GM04503 (cell line): ENCODE results near the gene CCDC90B.
A peak's percentile ranks its signal among the peaks of the same experiment; 100 is the strongest.
"Not testable (repeated sequence)": the region's sequence is repeated elsewhere in the genome, so short reads cannot be mapped to it uniquely, and the experiment has no call there.

Experiments
- DNase-seq: peaks from one replicate; pipeline ENCODE4 v3.0.0-alpha.2; 2012; ENCODE audit warnings: low read depth

The CCDC90B gene, protein sequence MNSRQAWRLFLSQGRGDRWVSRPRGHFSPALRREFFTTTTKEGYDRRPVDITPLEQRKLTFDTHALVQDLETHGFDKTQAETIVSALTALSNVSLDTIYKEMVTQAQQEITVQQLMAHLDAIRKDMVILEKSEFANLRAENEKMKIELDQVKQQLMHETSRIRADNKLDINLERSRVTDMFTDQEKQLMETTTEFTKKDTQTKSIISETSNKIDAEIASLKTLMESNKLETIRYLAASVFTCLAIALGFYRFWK

DNA sequence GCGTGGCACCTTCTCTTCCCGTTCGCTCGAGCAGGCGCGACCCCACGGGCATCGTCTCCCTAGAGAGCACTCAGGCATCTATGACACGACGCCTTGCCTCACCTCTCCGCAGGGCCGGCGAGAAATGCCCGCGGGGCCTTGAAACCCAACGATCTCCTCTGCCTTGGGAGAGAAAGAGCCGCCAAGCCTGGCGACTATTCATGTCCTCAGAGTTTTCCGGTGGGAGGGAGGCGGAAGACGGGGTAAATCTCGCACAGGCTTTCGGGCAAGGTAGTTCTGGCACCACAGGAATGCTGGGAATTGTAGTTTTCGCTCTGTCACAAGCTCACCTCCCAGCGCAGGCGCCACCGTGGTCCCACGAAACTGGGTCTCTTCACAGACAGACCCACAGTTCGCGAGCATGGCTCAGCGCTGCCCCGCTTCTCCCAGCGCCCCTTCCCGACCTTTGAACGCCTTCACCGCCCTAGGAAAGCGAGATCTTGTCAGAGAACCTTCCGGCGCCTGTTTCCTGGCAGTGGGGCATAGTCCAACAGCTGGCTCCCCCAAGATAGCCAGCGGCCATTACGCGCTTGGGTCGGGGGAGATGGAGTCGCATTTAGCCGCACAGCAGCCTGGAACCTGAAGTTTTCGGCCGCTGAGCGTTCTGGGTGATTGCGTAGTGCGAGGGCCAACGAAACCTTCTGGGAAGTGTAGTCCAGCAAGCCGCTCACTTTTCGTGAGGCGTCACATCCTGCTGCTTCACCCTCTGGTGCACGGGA lies at the start of gene CCDC90B:
Gene CCDC90B, minus strand, starts transcription at position 597 of the 758 bp plus-strand sequence. Its CDS starts 395 bp downstream, at position 202.
- peak; percentile 90 for DNase-seq

DNA sequence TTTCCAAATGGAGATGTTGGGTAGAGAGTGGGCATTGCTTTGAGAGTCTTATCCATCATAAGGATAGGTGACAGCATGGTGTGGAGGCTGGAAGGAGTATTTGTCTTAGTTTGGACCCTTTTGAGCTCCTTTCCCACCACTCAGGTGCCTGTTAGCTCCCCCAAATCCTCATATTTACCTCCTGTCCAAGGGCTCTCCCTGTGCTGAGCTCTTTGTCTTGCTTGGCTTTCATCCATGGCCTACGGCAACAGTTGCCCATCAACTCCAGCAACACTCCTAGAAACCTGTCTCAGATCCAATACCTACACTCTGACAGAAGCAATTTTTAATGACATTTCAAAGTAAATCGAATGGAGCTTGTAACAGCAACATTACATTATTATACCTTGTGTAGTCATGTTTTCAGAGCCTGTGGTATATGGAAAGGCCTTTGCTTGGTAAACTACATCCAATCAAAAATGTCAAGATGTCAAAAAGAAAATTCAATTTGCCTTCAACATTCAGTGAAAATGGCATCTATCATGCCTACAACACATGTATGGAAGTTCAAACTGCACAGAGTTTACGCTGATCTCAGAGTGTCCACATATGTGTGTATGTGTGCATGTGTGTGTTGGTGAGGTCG lies 49.4 kb upstream of the CCDC90B start:
- no peak for DNase-seq

DNA sequence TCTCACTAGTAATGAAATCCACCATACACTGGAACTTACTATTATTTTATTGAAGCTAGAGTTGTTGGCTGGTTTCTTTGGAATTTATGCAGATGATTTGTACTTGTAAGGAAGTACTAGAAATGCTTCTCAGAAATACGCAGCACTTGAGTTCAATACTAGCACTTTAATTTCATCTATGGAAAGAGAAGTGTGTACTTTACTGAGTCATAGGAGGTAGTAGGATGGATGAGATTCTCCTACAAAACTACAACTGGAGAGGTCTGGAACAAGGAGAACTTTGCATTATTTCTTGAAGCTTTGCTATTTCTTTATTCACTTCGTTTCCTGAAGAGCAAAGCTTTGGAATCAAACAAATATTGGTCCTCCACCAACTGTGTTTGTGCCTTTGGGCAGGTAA lies 44.1 kb upstream of the CCDC90B start:
- no peak for DNase-seq

DNA sequence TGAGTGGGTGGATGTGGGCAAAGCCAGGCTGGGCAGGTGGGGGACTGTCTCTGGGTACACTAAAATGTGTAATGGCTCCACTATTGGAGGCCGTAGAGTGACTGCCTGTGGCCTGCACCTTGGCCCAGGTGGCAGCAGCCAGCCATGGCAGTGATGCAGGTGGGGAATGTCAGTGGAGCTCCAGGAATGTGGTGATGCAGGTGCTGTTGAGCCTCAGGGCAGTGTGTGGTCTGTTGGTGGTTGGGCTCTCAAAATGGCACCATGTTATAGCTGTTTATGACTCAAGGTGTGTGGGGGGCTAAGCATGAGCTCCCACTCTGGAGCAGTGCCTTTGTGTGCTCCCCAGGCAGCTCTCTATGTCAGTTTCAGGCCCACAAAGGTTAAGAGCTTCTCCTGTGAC lies 40.2 kb upstream of the CCDC90B start:
- DNase-seq, result no peak

DNA sequence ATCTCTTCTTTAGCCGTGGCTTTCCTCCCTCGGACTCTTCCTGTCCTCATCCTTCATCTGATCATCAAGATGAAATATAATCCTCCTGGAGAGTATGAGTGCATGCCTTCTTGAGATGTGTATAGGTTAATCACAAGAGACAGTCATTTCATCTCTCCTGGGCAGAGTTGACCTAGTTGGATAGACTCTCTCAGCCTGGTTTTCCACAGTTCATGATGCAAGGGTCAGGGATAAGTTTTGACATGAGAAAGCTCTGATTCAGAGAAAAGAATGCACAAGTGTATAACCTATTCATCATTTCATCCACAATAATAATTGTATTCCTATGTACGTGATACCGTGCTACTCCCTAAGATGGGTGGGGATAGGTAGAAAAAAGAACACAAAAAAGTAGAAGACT lies 33.2 kb upstream of the CCDC90B start:
- DNase-seq, result no peak

DNA sequence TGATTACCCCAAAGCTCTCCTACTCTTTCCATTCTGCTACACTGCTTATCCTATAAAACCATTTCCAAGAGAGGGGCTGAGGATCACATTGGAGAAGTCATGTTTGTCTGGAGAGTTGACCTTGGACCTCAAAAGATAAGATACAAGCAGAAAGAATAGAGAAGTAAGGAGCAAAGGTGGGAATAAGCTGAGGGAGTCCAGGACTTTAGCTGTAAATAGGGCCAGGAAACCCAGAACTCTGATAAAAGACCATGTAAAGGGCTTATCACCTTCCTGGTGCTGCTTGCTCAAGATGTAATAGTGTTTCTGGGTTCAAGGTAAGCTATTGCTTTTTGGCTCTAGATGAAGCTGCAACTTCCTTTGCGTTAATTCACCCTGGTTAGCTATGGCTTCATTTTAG lies 32.8 kb upstream of the CCDC90B start:
- no peak for DNase-seq

DNA sequence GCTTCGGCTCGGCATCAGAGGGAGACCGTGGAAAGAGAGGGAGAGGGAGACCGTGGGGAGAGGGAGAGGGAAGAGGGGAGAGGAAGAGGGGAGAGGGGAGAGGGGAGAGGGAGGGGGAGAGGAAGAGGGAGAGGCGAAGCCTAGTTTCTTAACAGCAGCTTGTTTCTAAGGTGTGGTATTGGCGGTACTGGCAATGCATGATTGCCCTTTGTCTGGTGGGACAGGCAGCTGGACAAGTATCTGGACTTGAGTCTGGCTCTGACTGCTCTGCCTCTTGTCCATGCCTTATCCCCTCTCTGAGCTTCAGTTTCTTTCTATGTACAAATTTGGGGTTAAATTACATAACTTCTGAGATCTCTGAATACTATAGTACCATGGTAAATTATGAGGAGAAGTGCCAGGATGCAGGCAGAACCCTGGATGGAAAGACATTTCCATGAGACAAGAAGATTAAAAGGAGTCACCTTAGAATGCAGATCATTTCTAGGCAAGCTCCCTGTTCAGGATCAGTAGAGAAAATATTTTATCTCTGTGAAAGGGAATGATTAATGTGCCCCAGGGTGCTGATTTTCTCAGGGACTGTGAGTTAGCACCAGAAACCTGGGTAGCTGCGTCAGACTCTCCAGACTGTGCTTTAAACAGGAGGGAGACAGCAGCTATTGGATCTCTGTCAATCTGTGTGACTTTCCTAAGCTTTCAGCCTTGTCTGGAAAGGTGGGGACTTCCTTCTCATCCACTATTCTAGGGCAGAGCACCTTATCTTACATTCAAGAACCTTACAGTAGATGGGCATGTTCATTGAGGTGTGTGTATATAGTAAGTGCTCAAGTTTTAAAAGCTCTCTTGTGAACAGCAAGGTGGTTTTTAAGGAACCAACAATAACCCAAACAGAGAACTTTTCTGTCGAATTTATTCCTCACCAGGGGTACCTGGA lies 31.9 kb upstream of the CCDC90B start:
- no peak for DNase-seq

DNA sequence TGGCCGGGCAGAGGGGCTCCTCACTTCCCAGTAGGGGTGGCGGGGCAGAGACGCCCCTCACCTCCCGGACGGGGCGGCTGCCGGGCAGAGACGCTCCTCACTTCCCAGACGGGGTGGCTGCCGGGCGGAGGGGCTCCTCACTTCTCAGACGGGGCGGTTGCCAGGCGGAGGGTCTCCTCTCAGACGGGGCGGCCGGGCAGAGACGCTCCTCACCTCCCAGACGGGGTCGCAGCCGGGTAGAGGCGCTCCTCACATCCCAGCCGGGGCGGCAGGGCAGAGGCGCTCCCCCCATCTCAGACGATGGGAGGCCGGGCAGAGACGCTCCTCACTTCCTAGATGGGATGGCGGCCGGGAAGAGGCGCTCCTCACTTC lies 30.7 kb upstream of the CCDC90B start:
- not testable (repeated sequence) for DNase-seq

DNA sequence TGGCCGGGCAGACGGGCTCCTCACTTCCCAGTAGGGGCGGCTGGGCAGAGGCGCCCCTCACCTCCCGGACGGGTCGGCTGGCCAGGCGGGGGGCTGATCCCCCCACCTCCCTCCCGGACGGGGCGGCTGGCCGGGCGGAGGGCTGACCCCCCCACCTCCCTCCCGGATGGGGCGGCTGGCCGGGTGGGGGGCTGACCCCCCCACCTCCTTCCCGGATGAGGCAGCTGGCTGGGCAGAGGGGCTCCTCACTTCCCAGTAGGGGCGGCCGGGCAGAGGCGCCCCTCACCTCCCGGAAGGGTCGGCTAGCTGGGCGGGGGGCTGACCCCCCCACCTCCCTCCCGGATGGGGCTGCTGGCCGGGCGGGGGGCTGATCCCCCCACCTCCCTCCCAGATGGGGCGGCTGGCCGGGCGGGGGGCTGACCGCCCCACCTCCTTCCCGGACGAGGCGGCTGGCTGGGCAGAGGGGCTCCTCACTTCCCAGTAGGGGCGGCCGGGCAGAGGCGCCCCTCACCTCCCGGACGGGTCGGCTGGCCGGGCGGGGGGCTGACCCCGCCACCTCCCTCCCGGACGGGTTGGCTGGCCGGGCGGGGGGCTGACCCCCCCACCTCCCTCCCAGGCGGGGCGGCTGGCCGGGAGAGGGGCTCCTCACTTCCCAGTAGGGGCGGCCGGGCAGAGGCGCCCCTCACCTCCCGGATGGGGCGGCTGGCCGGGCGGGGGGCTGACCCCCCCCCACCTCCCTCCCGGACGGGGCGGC lies 30.2 kb upstream of the CCDC90B start:
- DNase-seq, result not testable (repeated sequence)

DNA sequence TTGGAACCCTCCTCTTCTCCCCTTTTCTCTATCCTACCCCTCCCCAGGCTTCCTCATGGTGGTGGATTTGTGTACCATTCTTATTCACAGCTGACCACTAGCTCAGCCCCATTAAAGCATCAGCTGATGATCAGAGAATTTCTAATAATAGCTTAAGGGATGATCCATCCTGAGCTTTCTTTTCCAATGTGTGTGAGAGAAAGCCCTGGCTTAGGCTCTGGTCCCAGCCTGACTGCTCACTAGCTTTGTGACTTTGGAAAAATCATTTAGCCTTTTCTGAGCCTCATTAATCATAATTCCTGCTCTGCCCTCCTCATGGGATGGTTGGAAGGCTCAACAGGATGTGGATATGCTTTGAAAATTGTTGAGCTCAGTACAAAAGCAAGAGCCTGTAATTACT lies 26.3 kb upstream of the CCDC90B start:
- DNase-seq, result no peak

DNA sequence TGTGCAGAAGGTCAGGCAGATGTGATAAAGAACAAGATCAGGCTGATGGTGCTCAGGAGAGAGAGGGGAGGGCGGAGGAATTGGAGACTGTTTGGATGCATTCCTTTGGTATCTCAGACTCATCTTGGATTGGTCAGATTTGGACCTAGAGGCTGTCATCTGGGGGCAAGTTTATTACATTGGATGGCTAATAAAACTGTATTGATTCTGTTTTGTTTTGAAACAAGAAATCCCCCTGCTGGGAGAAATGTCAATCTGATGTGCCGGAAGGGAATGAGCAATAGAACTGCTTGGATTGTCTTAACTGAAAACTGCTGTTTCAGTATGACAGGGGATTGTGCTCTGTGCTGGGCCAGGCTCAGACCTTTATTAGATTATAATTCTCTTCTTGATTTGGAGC lies 25.5 kb upstream of the CCDC90B start:
- no peak for DNase-seq

DNA sequence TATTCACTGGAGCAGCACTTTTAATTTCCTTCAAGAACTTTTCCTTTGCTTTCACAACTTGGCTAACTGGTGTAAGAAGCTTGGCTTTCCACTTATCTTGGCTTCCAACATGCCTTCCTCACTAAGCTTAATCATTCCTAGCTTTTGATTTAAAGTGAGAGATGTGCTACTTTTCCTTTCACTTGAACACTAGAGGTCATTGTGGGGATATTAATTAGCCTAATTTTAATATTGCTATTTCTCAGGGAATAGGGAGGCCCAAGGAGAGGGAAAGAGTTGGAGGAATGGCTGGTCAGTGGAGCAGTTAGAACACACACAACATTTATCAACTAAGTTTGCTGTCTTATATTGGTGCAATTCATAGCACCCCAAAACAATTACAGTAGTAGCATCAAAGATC lies 24.6 kb upstream of the CCDC90B start:
- no peak for DNase-seq

DNA sequence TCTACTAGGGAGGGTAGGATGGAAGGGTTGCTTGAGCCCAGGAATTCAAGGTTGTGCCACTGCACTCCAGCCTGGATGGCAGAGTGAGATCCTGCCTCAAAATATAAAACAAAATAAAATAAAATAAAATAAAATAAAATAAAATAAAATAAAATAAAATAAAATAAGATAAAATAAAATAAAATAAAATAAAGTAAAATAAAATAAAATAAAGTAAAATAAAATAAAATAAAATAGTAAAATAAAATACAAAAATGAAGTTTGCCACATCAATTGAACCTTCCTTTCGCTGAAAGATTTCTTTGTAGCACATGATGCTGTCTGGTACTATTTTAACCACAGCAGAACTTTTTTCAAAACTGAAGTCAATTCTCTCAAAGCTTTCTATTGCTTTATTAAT lies 22.4 kb upstream of the CCDC90B start:
- not testable (repeated sequence) for DNase-seq

DNA sequence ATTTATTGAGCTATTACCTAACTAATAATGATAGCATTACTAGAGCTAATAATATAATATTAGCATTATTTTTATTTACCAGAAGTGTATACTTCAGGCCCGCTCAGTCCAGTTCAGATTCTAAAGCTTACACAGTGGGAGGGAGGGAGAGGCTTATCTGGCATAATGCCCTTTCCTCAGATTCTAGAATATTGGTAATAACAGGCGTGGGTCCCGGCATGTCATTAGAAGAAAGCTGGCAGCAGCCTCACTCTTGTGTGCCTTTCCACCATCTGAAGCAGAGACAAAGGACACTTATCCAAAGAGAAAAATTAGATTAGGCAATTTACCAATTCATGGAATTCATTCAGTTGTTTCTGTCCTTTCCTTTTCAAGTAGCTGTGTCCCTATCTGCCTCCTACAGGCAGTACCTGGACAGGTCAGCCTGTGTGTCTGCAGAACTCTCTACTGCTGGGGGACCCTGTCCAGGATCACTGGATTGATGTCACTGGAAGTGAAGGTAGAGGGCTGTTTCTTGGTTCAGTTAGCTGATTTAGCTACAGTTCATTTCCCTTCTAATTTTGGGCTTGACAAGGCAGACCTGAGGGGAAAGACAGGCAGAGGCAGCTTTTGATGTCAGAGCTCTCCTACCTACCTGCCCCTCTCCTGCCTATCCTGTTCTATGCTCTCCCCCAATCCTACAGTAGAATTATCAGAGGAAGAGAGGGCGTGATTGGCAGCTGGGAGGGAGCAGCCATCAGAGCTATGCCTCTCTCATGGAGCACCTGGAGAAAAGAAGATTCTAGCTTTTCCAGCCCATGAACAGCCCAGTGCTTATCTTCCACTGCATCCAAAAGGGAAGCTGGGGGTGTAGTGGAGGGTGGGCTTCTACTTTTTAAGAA lies 20.3 kb upstream of the CCDC90B start:
- no peak for DNase-seq

DNA sequence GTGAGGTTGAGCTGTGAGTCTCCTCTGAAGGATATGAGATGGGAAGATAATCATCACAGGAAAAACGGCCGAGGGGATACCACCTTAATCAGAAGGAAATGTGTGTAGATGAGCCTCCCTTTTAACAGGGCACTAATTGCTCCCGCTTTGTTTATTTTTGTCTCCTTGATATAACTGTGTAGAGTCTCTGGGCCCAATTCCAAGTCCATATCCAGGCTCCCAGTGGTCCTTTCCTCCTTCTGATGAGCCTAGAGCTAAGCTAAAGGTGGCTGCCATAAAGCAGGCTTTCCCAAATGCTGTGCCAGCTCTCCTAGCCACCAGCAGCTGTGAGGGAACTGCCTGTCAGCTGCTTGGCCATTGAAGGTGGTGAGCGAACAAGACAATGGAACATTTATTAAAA lies 17.1 kb upstream of the CCDC90B start:
- no peak for DNase-seq

DNA sequence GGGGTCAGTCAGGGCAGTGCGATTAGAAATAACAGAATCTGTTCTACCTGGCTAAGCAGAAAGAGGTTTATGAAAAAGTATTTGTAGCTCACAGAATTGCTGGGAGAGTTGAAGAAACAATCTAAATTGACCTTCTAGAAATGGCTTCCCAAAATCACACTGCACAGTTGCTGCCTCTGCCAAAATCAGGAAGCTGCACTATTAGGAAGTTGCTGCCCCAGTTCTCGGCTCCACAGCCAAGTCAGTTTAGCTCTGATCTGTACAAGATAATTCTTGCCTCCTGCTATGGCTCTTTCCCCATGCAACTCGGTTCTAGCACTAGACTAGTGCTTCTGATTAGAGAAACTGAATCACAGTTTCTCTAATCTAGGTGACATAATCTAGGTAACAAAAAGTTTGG lies 16.0 kb upstream of the CCDC90B start:
- no peak for DNase-seq

DNA sequence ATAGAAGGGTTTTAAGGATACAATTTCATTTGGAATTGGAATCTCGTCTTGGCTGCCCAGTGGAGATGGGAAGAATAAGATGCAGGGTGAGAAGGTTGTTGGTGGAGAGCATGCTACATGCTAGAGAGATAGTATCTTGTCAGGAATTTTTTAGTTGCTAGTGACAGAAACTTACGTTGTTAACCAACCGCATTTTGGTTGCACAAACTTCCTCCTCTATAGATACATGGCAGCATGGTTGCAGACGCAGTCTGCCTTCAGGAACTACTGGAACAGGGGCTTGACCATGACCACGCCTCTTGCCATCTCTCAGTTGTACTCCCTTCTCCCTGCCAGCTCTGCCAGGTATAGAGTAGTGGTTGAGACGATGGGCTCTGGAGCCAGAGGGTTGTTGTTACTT lies 13.5 kb upstream of the CCDC90B start:
- no peak for DNase-seq

DNA sequence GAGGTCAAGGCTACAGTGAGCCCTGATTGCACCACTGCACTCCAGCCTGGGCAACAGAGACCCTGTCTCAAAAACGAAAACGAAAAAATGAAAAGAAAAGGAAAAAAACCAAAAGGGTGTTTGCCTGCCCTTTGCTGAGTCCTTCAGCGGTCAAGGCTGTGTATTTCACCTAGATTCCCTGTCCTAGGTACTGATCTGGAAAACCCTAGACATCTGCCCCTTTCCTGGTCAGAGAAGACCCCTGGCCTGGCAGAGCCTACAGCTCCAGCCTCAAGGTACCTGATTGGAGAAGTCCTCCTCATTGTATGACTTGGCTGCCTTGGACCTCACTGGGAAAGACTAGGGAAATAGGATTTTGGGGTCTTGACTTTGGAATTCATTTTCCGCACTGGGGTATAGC lies 8.0 kb upstream of the CCDC90B start:
- no peak for DNase-seq

DNA sequence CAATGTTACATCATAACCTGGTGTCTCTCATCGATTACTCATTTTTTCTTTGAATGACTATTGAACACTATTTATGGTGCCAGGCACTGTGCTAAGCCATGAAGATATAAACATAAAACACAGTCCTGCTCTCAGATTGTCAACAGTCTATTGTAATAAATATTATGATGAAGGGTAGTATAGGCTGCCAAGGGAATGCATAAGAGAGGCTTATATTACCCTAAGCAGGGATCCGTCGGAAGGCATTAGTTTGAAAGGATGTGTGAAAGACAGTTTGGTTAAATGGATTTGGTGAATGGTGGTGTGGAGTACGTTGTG lies 7.2 kb upstream of the CCDC90B start:
- no peak for DNase-seq

DNA sequence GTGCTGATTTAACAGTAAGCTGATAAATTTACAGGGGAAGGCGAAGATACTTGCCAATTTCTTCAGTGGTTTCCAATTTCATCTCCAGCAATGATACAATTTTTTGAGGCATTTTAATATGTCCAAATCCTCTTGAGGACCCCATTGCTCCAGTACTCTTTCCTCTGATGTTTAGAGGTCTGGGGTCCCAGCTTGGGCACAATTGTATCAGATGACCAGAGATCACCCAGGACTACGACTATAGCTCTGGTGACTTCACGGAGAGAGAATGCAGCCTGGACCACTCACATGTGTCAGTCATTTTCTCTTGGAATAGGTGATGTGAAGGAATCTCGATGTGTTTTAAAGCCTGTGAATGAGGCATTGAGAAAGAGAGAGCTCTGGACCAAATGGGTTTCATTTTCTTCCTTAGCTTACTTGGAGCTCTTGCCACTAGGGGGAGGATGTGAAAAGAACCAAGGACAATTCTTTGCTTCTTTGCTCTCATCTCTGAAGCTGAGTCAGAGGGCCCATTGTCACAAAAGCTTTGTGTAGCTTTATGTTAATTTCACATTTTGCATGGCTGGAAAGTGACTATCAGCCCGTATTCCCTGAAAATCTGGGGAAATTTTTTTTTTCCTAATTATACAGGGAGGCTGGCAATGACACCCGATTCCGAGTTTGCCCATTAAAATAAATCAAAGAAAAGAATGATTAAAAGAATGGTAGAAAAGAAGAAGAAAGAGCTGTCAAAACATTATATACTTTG lies 6.7 kb upstream of the CCDC90B start:
- peak; percentile 31 for DNase-seq
